Liver (tissue), 9 donors: Measurements from ENCODE around the gene ENTPD8. TPM values are rescaled to one million over a fixed set of nuclear protein-coding genes. Genes with fewer than 3 reads are reported as not detected.

ENCODE experiments used
- DNase-seq: peaks from one replicate; pipeline ENCODE4 v3.0.0-alpha.2; 2017; ENCODE audit warnings: low spot score
- H3K27ac ChIP-seq, 2 donors: one replicate each; pipeline ENCODE4 v1.7.0; 2013; ENCODE audit warnings: inconsistent platforms in 2 of 2, low read length in 2 of 2, control low read depth in 1 of 2, low read depth in 1 of 2, mild to moderate bottlenecking in 1 of 2
- H3K27me3 ChIP-seq, 4 donors: one replicate each; pipeline versions ENCODE4 v1.6.1 to v1.7.0; 2013; ENCODE audit warnings: low read length in 3 of 4, inconsistent platforms in 1 of 4, mild to moderate bottlenecking in 1 of 4, moderate library complexity in 1 of 4; ENCODE audit not compliant: control insufficient read depth in 4 of 4, insufficient read depth in 4 of 4
- H3K36me3 ChIP-seq, 4 donors: one replicate each; pipeline versions ENCODE4 v1.6.1 to v1.7.0; 2013; ENCODE audit warnings: low read length in 3 of 4, mild to moderate bottlenecking in 3 of 4, low read depth in 1 of 4, moderate library complexity in 1 of 4; ENCODE audit not compliant: control insufficient read depth in 4 of 4, insufficient read depth in 3 of 4
- H3K4me1 ChIP-seq, 4 donors: one replicate each; pipeline versions ENCODE4 v1.6.1 to v1.7.0; 2013; ENCODE audit warnings: low read length in 3 of 4, mild to moderate bottlenecking in 3 of 4, moderate library complexity in 1 of 4; ENCODE audit not compliant: control insufficient read depth in 4 of 4, insufficient read depth in 4 of 4
- H3K4me3 ChIP-seq, 3 donors: one replicate each; pipeline versions ENCODE4 v1.6.1 to v1.7.0; 2013; ENCODE audit warnings: low read length in 3 of 3, control low read depth in 1 of 3, low read depth in 1 of 3, mild to moderate bottlenecking in 1 of 3
- H3K9ac ChIP-seq, 2 donors: one replicate each; pipeline ENCODE4 v1.7.0; 2013; ENCODE audit warnings: low read length in 2 of 2, mild to moderate bottlenecking in 2 of 2, moderate library complexity in 2 of 2, control low read depth in 1 of 2, low read depth in 1 of 2
- H3K9me3 ChIP-seq, 4 donors: one replicate each; pipeline versions ENCODE4 v1.6.1 to v1.7.0; 2013; ENCODE audit warnings: low read length in 3 of 4; ENCODE audit not compliant: control insufficient read depth in 4 of 4
- CTCF ChIP-seq: fragments of 150-350 bp; IDR thresholded peaks from 2 replicates; pipeline ENCODE4 v1.5.1; 2017; ENCODE audit warnings: improper control_type of control experiment, low read depth, low read length; ENCODE audit not compliant: missing input control
- FOXA1 ChIP-seq: IDR thresholded peaks from 2 replicates; pipeline ENCODE4 v1.6.1; 2016; ENCODE audit warnings: antibody characterized with exemption
- FOXA2 ChIP-seq: IDR thresholded peaks from 2 replicates; pipeline ENCODE4 v1.6.1; 2016; ENCODE audit warnings: antibody characterized with exemption
- GABPA ChIP-seq, 2 donors: IDR thresholded peaks in 1 of 2; conservative IDR thresholded peaks in 1 of 2; 2 replicates each; pipeline ENCODE4 v1.6.1; 2016; ENCODE audit warnings: antibody characterized with exemption in 2 of 2, mild to moderate bottlenecking in 1 of 2, moderate library complexity in 1 of 2
- JUND ChIP-seq, 2 donors: IDR thresholded peaks; 2 replicates each; pipeline ENCODE4 v1.6.1; 2016; ENCODE audit warnings: antibody characterized with exemption in 2 of 2
- MAX ChIP-seq: IDR thresholded peaks from 2 replicates; pipeline ENCODE4 v1.6.1; 2016; ENCODE audit warnings: antibody characterized with exemption
- NR2F2 ChIP-seq: IDR thresholded peaks from 2 replicates; pipeline ENCODE4 v1.6.1; 2016; ENCODE audit warnings: antibody characterized with exemption
- RAD21 ChIP-seq, 2 donors: IDR thresholded peaks; 2 replicates each; pipeline ENCODE4 v1.6.1; 2016; ENCODE audit warnings: antibody characterized with exemption in 2 of 2, mild to moderate bottlenecking in 2 of 2
- REST ChIP-seq: IDR thresholded peaks from 2 replicates; pipeline ENCODE4 v1.6.1; 2016; ENCODE audit warnings: antibody characterized with exemption, mild to moderate bottlenecking
- SP1 ChIP-seq: IDR thresholded peaks from 2 replicates; pipeline ENCODE4 v1.6.1; 2018; ENCODE audit warnings: antibody characterized with exemption, mild to moderate bottlenecking
- ZBTB33 ChIP-seq: IDR thresholded peaks from 2 replicates; pipeline ENCODE4 v1.6.1; 2016; ENCODE audit warnings: antibody characterized with exemption
- WGBS: extraction: QIAGEN DNeasy Blood & Tissue Kit; methylation state at CpG from one replicate; pipeline ENCODE4 v1.1.7; 2013; 5-methylcytosine and 5-hydroxymethylcytosine counted together
- polyA plus RNA-seq, 2 donors: library from polyadenylated mRNA; stranded (reverse) in 1 of 2; unstranded in 1 of 2; fragments of 200-250 nt in 1 of 2; fragments of >200 nt in 1 of 2; fragmentation: Nextera tagmentation in 1 of 2; extraction: Ambion mirVana in 1 of 2; gene quantifications; one replicate each; pipeline versions ENCODE4 v1.2.1 to v1.2.3, GENCODE V29; 2013 to 2015
- total RNA-seq, 2 donors: library from RNA; depleted of rRNA; stranded (reverse); fragments of >200 nt; gene quantifications; one replicate each; pipeline ENCODE4 v1.2.3, GENCODE V29; 2014
- TF ChIP-seq, protein P1 (sequence below): IDR thresholded peaks from 2 replicates; pipeline ENCODE4 v1.6.1; 2016; ENCODE audit warnings: antibody characterized with exemption
- donor health status: healthy.
- donor health status: healthy.
- donor health status: healthy.
- donor health status: healthy.
- donor health status: healthy.

The ENTPD8 gene
- total and polyA plus RNA-seq, 4 donors, result 1.6 to 6.2 (median 4.9) TPM

DNA sequence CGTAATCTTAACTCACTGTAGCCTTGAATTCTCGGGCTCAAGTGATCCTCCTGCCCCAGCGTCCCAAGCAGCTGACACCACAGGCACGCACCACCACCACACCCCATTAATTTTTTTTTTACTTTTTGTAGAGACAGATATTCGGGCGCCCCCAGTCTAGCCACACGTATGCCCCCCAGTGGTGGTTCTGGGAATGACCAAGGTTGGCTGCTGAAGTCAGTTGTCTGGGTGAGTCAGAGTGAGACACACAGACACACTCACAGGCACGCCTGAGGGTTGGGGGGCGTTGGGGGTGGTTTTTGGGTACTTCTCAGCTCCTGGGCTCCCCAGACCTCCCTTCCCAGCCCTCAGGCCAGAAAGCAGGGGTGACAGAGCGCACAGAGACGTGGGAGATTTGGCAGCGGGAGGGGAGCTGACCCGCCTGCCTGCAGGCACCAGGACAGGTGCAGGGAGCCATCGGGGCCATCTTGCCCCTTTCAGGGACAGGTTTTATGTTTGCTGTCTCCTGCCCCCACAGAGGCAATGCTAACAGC lies 4.2 kb upstream of the ENTPD8 start:
- H3K27ac ChIP-seq, result no peak overlapping the region
- H3K27me3 ChIP-seq, result no peaks in the 10 kb centered on the region
- H3K36me3 ChIP-seq, result peaks cover 0 to 4% (median 2%) of the 10 kb centered on the region in 4 donors
- WGBS, result 11% methylated on average over 14 of the region's 14 CpGs
- H3K4me1 ChIP-seq, result peaks cover 4 to 14% (median 12%) of the 10 kb centered on the region in 4 donors
- H3K4me3 ChIP-seq, result no peak overlapping the region
- no peak overlapping the region for H3K9ac ChIP-seq
- DNase-seq, result peak; percentile 85
- TF ChIP-seq RAD21 (IDR thresholded peaks at IDR 0.05) (peak; percentile 81 to 87), JUND (IDR thresholded peaks at IDR 0.05) (peak; percentile 36 to 48), NR2F2 (peak; percentile 10), FOXA1 (no peak), FOXA2 (no peak), REST (no peak), ZBTB33 (no peak), GABPA (IDR thresholded peaks at IDR 0.05 in 1 of 2, conservative IDR thresholded peaks at IDR 0.05 in 1 of 2) (no peak), MAX (no peak), SP1 (no peak), CTCF (peak; percentile 82)
- TF ChIP-seq, protein P1, sequence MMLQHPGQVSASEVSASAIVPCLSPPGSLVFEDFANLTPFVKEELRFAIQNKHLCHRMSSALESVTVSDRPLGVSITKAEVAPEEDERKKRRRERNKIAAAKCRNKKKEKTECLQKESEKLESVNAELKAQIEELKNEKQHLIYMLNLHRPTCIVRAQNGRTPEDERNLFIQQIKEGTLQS, result no peak
- H3K9me3 ChIP-seq, result no peaks in the 10 kb centered on the region

GRCh38 chr9:137444106-137444790 lies 3.1 kb upstream of the ENTPD8 start:
- H3K27me3 ChIP-seq, result no peaks in the 10 kb centered on the region
- 90% methylated on average over 14 of the region's 14 CpGs for WGBS
- peaks cover 4 to 14% (median 12%) of the 10 kb centered on the region in 4 donors for H3K4me1 ChIP-seq
- H3K36me3 ChIP-seq, result peaks cover 0 to 2% (median under 1%) of the 10 kb centered on the region in 4 donors
- H3K9me3 ChIP-seq, result no peaks in the 10 kb centered on the region
- DNase-seq, result no peak
- H3K9ac ChIP-seq, result no peak overlapping the region
- H3K4me3 ChIP-seq, result no peak overlapping the region
- H3K27ac ChIP-seq, result no peak overlapping the region
- no peak for TF ChIP-seq ZBTB33
- no peak for TF ChIP-seq SP1
- no peak for TF ChIP-seq NR2F2
- TF ChIP-seq REST, result no peak
- no peak for TF ChIP-seq CTCF
